ENCODE measurements around the gene IGF2BP2. TPM values are rescaled to one million over a fixed set of nuclear protein-coding genes. Genes with fewer than 3 reads are reported as not detected.
A peak's percentile ranks its signal among the peaks of the same experiment; 100 is the strongest.
"Not testable (repeated sequence)": the region's sequence is repeated elsewhere in the genome, so short reads cannot be mapped to it uniquely, and the experiment has no call there.

IGF2BP2 gene
- total RNA-seq, 6 donors from 2014 or later, result 11.4 to 60.3 (median 24.9) TPM

DNA sequence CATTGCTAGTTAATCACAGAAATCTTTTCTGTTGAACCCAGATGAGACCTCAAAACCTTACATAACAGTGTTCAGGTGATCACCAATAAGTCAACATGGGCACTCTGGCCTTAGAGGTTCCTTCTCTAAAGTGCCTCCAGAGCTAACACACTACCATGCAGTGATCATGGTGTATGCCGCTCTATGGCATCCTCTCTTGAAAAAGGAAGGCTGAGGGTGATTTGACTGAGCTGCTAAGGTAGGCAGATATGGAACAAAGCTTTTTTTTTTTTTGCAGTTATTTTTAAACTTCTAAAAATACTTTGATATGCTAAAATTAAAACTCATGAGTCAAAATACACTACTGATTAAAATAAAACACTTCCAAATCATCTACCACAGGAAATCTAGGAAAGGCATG lies 46.0 kb downstream of the IGF2BP2 start:
- Histone ChIP-seq H3K9me3 (no peaks in the 10 kb centered on the region), H3K27ac (no peak overlapping the region), H3K27me3 (no peaks in the 10 kb centered on the region), H3K36me3 (no peaks in the 10 kb centered on the region), H3K4me1 (peaks cover 4 to 8% (median 6%) of the 10 kb centered on the region in 4 donors), H3K4me3 (no peak overlapping the region)
- ATAC-seq (ENCODE audit: low FRiP score in 2 of 2) (no peak), DNase-seq (no peak)
- WGBS, 2 donors, result 94 to 100% methylated on average over 1 of the region's 1 CpG
- no peak for TF ChIP-seq POLR2A (IDR thresholded peaks at IDR 0.05)
- TF ChIP-seq, protein P1, sequence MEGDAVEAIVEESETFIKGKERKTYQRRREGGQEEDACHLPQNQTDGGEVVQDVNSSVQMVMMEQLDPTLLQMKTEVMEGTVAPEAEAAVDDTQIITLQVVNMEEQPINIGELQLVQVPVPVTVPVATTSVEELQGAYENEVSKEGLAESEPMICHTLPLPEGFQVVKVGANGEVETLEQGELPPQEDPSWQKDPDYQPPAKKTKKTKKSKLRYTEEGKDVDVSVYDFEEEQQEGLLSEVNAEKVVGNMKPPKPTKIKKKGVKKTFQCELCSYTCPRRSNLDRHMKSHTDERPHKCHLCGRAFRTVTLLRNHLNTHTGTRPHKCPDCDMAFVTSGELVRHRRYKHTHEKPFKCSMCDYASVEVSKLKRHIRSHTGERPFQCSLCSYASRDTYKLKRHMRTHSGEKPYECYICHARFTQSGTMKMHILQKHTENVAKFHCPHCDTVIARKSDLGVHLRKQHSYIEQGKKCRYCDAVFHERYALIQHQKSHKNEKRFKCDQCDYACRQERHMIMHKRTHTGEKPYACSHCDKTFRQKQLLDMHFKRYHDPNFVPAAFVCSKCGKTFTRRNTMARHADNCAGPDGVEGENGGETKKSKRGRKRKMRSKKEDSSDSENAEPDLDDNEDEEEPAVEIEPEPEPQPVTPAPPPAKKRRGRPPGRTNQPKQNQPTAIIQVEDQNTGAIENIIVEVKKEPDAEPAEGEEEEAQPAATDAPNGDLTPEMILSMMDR (IDR thresholded peaks at IDR 0.05), result no peak
- no peak for TF ChIP-seq POLR2AphosphoS5 (IDR thresholded peaks at IDR 0.05)
- no peak for TF ChIP-seq EP300 (IDR thresholded peaks at IDR 0.05)

DNA sequence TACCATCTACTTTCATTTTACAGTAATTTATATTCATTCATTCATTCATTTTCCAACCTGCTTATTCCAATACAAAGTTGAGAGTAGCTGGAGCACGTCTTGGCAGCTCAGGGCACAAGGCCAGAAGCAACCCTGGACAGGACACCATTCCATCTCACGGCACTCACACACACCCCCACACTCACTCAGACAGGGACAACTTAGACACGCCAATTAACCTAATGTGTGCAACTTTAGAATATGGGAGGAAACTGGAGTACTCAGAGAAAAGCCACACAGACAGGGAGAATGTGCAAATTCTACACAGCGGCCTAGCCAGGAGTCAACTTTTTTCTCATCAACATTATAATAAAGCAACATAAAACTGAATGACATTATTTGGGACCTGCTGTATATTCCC lies 46.7 kb downstream of the IGF2BP2 start:
- H3K36me3 ChIP-seq, result no peaks in the 10 kb centered on the region
- TF ChIP-seq POLR2AphosphoS5 (IDR thresholded peaks at IDR 0.05), result no peak
- TF ChIP-seq, protein P1 (IDR thresholded peaks at IDR 0.05), result no peak
- TF ChIP-seq POLR2A (IDR thresholded peaks at IDR 0.05), result no peak
- TF ChIP-seq EP300 (IDR thresholded peaks at IDR 0.05), result no peak
- DNase-seq, result no peak
- H3K4me1 ChIP-seq, result peaks cover 7 to 15% (median 12%) of the 10 kb centered on the region in 4 donors
- WGBS, 2 donors, result 75 to 89% methylated on average over 4 of the region's 4 CpGs
- H3K9me3 ChIP-seq, result no peaks in the 10 kb centered on the region
- H3K27ac ChIP-seq, result no peak overlapping the region
- H3K27me3 ChIP-seq, result no peaks in the 10 kb centered on the region
- no peak overlapping the region for H3K4me3 ChIP-seq
- ATAC-seq (ENCODE audit: low FRiP score in 2 of 2), result no peak

DNA sequence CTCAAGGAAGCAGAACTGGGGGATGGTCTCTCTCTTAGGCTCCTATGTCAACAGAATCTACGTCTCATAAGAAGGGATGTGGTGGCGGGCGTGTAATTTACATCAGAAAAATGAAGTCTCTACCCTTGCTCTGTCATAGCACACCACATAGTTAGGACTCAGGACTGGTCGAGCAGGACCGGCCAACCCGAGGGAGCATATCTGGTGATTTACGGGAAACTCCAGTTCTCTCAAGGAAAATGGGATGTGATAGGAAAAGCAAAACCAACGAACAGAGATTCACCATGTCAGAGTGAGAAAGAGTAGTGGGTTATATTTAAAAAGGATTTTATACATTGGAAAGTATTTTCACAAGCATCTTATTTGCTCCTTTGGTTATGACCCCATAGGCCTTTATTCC lies 54.7 kb downstream of the IGF2BP2 start:
- peaks cover 20 to 37% (median 23%) of the 10 kb centered on the region in 4 donors for H3K4me1 ChIP-seq

DNA sequence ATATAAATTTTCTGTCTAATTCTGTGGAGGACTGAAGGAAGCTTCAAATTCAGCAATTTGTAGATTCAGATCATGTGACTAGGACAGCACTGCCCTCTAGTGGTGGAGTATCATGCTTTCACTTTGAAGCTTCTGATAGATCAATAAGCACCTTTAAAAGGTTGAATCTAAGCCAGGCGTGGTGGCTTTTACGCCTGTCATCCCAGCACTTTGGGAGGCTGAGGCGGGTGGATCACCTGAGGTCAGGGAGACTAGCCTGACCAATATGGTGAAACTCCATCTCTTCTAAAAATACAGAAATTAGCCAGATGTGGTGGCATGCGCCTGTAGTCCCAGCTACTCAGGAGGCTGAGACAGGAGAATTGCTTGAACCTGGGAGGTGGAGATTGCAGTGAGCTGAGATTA lies 56.3 kb downstream of the IGF2BP2 start:
- peaks cover 17 to 42% (median 28%) of the 10 kb centered on the region in 4 donors for H3K4me1 ChIP-seq
- peak in 1 of 2 donors; percentile 25 for DNase-seq
- not testable (repeated sequence) for H3K27ac ChIP-seq, H3K36me3 ChIP-seq, H3K4me3 ChIP-seq, H3K27me3 ChIP-seq, H3K9me3 ChIP-seq
- ATAC-seq (ENCODE audit: low FRiP score in 2 of 2), result peak in 1 of 2 donors; percentile 63
- TF ChIP-seq, protein P1 (IDR thresholded peaks at IDR 0.05), result peak; percentile 59 to 81 (median 70)
- 72 to 80% methylated on average over 4 of the region's 4 CpGs for WGBS, 2 donors

More for the DNA sequence above, 54.7 kb downstream of the IGF2BP2 start:
- H3K4me3 ChIP-seq, result no peak overlapping the region
- 90 to 95% methylated on average over 8 of the region's 8 CpGs for whole genome bisulfite sequencing, 2 donors
- DNase-seq, result no peak
- H3K27me3 ChIP-seq, result no peaks in the 10 kb centered on the region
- no peaks in the 10 kb centered on the region for H3K36me3 ChIP-seq
- no peak for ATAC-seq (ENCODE audit: low FRiP score in 2 of 2)
- H3K9me3 ChIP-seq, result no peaks in the 10 kb centered on the region
- TF ChIP-seq POLR2A (IDR thresholded peaks at IDR 0.05) (no peak), POLR2AphosphoS5 (IDR thresholded peaks at IDR 0.05) (no peak), EP300 (IDR thresholded peaks at IDR 0.05) (no peak)
- TF ChIP-seq, protein P1 (IDR thresholded peaks at IDR 0.05), result no peak
- no peak overlapping the region for H3K27ac ChIP-seq

DNA sequence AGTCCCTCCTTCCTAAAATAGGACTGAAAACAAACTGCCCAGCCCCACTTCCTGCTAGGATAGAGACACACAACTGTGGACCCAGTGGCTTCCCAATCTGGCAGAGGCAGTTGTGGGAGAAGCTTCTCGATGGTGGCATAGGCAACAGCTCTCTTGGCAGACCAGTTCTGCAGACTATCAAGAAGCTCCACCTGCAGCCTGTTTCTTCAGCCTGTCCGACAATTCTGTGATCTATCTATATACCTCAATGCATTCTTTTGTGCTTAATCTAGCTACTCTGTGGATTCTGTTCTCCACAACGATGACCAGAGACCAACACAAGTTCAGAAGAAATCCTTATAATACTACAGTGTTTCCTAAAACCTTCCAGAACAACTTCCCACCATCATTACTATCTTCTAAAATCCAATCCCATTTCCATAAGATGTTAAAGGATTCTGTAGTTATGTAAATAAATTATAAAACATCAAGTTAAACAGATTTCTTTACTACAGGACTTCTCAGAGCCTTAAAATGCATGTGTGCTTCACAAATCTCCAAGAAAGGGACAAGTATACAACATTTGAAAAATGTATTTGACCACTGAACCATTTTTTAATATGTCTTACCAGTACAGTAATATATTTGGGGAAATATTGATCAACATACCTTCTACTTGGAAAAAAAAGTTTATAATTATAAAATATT lies 57.7 kb downstream of the IGF2BP2 start:
- peaks cover 17 to 37% (median 27%) of the 10 kb centered on the region in 4 donors for H3K4me1 ChIP-seq
- TF ChIP-seq, protein P1 (IDR thresholded peaks at IDR 0.05), result no peak
- TF ChIP-seq POLR2A (IDR thresholded peaks at IDR 0.05), result no peak
- TF ChIP-seq EP300 (IDR thresholded peaks at IDR 0.05), result no peak
- TF ChIP-seq POLR2AphosphoS5 (IDR thresholded peaks at IDR 0.05), result no peak
- no peak for DNase-seq
- no peaks in the 10 kb centered on the region for H3K27me3 ChIP-seq
- no peak for ATAC-seq (ENCODE audit: low FRiP score in 2 of 2)
- no peaks in the 10 kb centered on the region for H3K9me3 ChIP-seq
- no peaks in the 10 kb centered on the region for H3K36me3 ChIP-seq
- no peak overlapping the region for H3K4me3 ChIP-seq
- no peak overlapping the region for H3K27ac ChIP-seq
- 51 to 53% methylated on average over 3 of the region's 3 CpGs for WGBS, 2 donors

Data from upper lobe of left lung (tissue), 6 donors.